Kidney glomerular epithelial cell (primary cell): ENCODE results near the gene HECTD3.
"Not testable (repeated sequence)": the region's sequence is repeated elsewhere in the genome, so short reads cannot be mapped to it uniquely, and the experiment has no call there.

Source experiments
- DNase-seq: peaks from one replicate; lab custom pipeline; 2025; lab: John Stamatoyannopoulos, UW

HECTD3 gene

DNA sequence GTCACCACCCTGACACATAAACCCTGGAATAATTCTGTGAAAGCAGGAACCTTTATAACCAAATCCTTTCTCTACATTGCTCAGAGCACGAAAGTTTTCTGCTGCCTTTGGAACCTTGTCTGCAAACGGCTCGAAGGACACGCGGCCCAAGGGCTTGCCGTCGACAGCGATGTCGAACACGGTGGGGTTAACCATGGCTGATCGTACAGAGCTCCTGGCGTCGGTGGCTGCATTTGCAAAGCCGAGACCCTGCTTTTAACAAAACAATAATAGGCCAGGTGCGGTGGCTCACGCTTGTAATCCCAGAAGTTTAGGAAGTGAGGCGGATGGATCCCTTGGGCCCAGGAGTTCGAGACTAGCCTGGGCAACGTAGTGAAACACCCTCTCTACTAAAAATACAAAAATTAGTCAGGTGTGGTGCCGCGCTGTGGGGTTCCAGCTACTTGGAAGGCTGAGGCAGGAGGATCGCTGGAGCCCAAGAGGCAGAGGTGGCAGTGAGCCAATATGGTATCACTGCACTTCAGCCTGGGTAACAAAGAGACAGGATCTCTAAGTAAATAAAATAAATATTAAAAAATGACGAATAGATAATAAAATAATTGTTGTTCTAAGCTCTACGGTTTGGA lies 22.5 kb downstream of the HECTD3 start:
- no peak for DNase-seq

DNA sequence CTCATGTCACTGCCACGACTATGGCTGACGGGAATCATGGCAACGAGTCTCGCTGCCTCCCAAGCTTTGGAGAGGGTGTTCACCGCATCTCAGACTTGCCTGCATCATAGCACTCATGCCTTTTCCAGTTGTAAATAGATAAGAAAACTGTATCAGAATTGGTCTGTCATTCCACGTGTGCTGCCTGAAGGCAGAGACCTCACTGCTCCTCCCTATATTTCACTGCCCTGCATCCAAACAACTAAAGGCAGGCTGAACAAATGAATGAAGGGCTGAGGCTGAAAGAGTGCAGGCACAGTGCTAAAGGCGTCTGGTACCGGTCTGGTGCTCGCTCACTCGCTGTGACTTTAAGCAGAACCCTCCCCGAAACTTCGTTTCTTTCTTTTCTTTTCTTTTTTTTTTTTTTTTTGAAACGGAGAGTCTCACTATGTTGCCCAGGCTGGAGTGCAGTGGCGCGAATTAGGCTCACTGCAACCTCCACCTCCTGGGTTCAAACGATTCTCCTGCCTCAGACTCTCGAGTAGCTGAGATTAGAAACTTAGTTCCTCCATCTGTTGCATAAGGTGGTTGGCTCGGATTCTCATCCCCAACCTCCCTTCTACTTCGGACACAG lies 25.3 kb downstream of the HECTD3 start:
- DNase-seq, result no peak

DNA sequence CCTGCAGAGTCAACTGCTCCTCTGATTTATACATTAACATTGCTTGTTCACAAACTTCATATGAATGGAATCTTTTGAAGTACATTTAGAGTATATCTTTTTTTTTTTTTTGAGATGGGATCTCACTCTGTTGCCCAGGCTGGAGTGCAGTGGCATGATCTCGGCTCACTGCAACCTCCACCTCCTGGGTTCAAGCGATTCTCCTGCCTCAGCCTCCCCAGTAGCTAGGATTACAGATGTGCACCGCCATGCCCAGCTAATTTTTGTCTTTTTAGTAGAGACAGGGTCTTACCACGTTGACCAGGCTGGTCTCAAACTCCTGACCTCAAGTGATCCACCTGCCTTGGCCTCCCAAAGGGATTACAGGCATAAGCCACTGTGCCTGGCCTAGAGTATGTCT lies 33.8 kb downstream of the HECTD3 start:
- not testable (repeated sequence) for DNase-seq

DNA sequence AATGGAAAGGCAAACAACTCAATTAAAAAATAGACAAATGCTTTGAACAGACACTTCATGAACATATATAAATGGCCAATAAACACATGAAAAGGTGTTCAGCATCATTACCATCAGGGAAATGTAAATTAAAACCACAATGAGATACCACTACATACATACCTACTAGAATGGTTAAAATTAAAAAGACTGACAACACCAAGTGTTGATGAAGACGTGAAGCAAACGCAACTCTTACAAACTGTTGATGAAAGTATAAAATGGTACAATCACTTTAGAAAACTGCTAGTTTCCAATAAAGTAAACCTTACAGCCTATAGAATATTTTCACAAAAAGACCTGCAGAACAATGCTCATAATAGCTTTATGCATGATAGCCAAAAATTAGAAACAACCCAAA lies 34.9 kb downstream of the HECTD3 start:
- DNase-seq, result no peak

DNA sequence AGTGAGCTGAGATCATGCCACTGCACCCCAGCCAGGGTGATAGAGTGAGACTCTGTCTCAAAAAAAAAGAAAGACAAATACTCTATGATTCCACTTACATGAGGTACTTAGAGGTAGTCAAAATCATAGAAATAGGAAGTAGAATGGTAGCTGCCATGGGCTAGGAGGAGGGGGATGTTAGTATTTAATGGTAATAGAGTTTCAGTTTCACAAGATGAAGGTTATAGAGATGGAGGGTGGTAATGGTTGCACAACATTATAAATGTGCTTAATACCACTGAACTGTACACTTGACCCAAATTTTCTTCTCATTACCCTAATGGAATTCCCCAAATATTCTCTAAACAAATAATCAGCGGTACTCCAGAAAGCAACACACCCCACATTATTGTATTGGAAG lies 37.5 kb downstream of the HECTD3 start:
- DNase-seq, result no peak

DNA sequence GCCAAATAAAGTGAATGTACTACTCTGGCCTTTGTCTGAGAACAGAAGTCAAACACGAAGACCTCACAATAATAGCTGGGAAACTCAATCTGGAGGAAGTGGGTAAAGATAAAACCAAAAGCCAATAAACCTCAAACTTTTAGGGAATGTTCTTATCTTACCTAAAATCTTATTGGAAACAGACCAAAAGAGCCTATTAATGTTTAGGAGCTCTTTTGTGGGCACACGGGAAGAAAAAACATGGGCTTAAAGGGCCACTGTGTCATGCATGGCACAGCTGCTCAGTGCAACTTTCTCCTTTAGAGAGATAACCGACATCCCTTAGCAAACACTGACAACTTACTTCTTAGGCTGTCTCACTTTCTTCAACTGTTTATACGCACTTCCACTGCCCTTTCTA lies 40.8 kb downstream of the HECTD3 start:
- DNase-seq, result no peak

DNA sequence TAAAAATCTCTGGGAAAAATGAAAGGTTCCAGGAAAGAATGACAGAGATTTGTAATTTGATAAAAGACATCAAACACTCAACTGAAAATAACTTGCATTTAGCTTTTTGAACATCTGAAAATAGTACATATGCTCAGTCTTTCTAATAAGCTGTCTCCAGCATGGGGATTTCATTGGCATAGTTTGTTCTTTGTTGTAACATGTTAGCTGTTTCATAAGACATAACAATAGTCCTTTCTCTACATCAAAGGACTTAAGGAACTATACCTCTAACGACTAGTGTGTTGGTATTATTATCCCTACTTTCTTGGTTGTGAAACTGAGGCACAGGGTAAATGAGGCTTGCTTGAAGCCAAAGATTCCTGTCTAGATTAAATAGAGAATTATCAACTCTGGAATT lies 46.7 kb downstream of the HECTD3 start:
- no peak for DNase-seq

DNA sequence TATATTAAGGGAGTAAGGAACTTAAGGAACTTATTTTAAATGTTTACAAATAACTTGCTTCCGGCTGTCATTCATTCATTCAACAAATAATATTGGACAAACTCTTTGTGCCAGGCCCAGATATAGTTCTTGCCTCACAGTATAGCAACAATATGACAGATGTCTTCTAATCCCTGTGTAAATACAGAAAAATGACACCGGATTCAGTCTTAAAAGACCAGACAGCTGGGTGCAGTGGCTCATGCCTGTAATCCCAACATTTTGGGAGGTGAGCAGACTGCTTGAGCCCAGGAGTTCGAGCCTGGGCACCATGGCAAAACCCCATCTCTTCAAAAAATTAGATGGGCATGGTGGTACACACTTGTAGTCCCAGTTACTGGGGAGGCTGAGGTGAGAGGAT lies 48.4 kb downstream of the HECTD3 start:
- DNase-seq, result no peak

DNA sequence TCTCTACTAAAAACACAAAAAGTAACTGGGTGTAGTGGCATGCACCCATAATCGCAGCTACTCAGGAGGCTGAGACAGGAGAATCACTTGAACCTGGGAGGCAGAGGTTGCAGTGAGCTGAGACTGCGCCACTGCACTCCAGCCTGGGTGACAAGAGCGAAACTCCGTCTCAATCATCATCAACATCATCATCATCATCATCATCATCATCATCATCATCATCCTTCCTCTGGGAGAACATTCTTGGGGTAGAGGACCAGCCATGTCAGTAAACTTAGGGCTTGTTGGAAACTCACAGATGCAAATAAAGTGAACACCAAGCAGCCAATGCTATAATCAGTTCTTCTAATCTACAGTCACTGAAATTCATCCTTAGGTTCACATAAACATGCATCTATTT lies 49.1 kb downstream of the HECTD3 start:
- not testable (repeated sequence) for DNase-seq

DNA sequence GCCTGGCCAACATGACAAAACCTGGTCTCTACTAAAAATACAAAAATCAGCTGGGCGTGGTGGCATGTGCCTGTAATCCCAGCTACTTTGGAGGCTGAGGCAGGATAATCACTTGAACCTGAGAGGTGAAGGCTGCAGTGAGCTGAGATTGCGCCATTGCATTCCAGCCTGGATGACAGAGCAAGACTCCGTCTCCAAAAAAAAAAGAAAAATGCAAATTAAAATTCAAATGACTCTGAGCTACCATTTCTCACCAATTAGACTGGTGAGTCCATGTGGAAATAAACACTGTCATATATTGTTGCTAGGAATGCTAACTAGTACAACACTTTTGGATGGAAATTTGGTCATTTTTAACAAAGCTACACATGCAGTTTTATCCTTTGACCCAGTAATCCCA lies 53.6 kb downstream of the HECTD3 start:
- DNase-seq, result not testable (repeated sequence)

DNA sequence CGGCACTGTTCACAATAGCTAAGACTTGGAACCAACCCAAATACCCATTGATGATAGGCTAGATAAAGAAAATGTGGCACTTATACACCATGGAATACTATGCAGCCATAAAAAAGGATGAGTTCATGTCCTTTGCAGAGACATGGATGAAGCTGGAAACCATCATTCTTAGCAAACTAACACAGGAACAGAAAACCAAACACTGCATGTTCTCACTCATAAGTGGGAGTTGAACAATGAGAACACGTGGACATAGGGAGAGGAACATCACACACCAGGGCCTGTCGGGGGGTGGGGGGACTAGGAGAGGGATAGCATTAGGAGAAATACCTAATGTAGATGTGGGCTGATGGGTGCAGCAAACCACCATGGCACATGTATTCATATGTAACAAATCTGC lies 55.0 kb downstream of the HECTD3 start:
- DNase-seq, result not testable (repeated sequence)
